SK-N-SH (cell line): ENCODE measurements around the gene TRRAP.

ENCODE experiments used
- CTCF ChIP-seq: fragments of 200-600 bp; sonication (generic); IDR thresholded peaks from 2 replicates; pipeline ENCODE4 v1.6.1; 2017; ENCODE audit warnings: antibody characterized with exemption, mild to moderate bottlenecking, moderate library complexity
- EP300 ChIP-seq, 2 experiments: IDR thresholded peaks; 2 replicates each; pipeline versions ENCODE4 v1.4.0 to v1.6.1; 2012; ENCODE audit warnings: borderline replicate concordance in 1 of 2, low read depth in 1 of 2, low read length in 1 of 2
- FOXJ3 ChIP-seq: sonication (generic); formaldehyde crosslinking; IDR thresholded peaks from 2 replicates; pipeline ENCODE4 v1.5.1; 2020; ENCODE audit warnings: mild to moderate bottlenecking, missing genetic modification reagents
- POLR2AphosphoS5 ChIP-seq: IDR thresholded peaks from 2 replicates; pipeline ENCODE4 v1.6.1; 2012; ENCODE audit warnings: low read depth, low read length

GRCh38 chr7:99013266-99014112 is 135.2 kb downstream of the TRRAP start:
- no peak for TF ChIP-seq EP300 (IDR thresholded peaks at IDR 0.05; ENCODE audit: borderline replicate concordance in 1 of 2, low read depth in 1 of 2, low read length in 1 of 2)
- TF ChIP-seq FOXJ3 (CRISPR knock-in tag) = no peak
- no peak for TF ChIP-seq CTCF
- TF ChIP-seq POLR2AphosphoS5 = no peak
